MG63 (cell line): Measurements from ENCODE around the gene VIT. TPM values are rescaled to one million over a fixed set of nuclear protein-coding genes. Genes with fewer than 3 reads are reported as not detected.
A peak's percentile ranks its signal among the peaks of the same experiment; 100 is the strongest.

ENCODE experiments used
- DNase-seq: peaks from one replicate; pipeline ENCODE4 v3.0.0-alpha.2; 2020
- H3K27me3 ChIP-seq: fragments of 250-450 bp; sonication (Bioruptor Pico); 2 replicates; pipeline ENCODE4 v1.5.1; 2020; ENCODE audit warnings: mild to moderate bottlenecking, moderate library complexity
- H3K36me3 ChIP-seq: fragments of 250-450 bp; sonication (Bioruptor Pico); 2 replicates; pipeline ENCODE4 v1.5.1; 2020; ENCODE audit warnings: mild to moderate bottlenecking, moderate library complexity
- H3K4me3 ChIP-seq: fragments of 250-450 bp; sonication (Bioruptor Pico); 2 replicates; pipeline ENCODE4 v1.5.1; 2020; ENCODE audit warnings: mild to moderate bottlenecking, moderate library complexity
- H3K9me3 ChIP-seq: fragments of 250-450 bp; sonication (Bioruptor Pico); 2 replicates; pipeline ENCODE4 v1.5.1; 2020; ENCODE audit warnings: mild to moderate bottlenecking, moderate library complexity
- total RNA-seq: library from RNA; depleted of rRNA; stranded (reverse); fragments of >200 nt; shearing (Covaris generic); gene quantifications from 2 replicates; pipeline ENCODE4 v1.2.3, GENCODE V29; 2014; ENCODE audit warnings: low replicate concordance

The VIT gene
- total RNA-seq, 1 experiment from 2014 or later = 9.3 TPM

- peak; percentile 26 for DNase-seq
- Histone ChIP-seq H3K36me3 (no peaks in the 10 kb centered on the region), H3K4me3 (no peak overlapping the region), H3K27me3 (no peaks in the 10 kb centered on the region), H3K9me3 (no peaks in the 10 kb centered on the region)
These were observed 74.2 kb downstream of the VIT start for GRCh38 chr2:36770542-36771287.

- DNase-seq = no peak
- H3K27me3 ChIP-seq = no peaks in the 10 kb centered on the region
- no peaks in the 10 kb centered on the region for H3K36me3 ChIP-seq
- no peak overlapping the region for H3K4me3 ChIP-seq
- H3K9me3 ChIP-seq = no peaks in the 10 kb centered on the region
These were observed 75.2 kb downstream of the VIT start for GRCh38 chr2:36771671-36772070.

GRCh38 chr2:36773947-36774346 lies 77.4 kb downstream of the VIT start:
- H3K36me3 ChIP-seq = no peaks in the 10 kb centered on the region
- H3K4me3 ChIP-seq = no peak overlapping the region
- no peaks in the 10 kb centered on the region for H3K27me3 ChIP-seq
- no peaks in the 10 kb centered on the region for H3K9me3 ChIP-seq
- no peak for DNase-seq

GRCh38 chr2:36775261-36775660 lies 78.8 kb downstream of the VIT start:
- Histone ChIP-seq H3K4me3 (no peak overlapping the region), H3K27me3 (no peaks in the 10 kb centered on the region), H3K9me3 (no peaks in the 10 kb centered on the region), H3K36me3 (no peaks in the 10 kb centered on the region)
- DNase-seq = no peak

GRCh38 chr2:36775806-36776205 lies 79.3 kb downstream of the VIT start:
- no peak for DNase-seq
- no peak overlapping the region for H3K4me3 ChIP-seq
- no peaks in the 10 kb centered on the region for H3K9me3 ChIP-seq
- no peaks in the 10 kb centered on the region for H3K27me3 ChIP-seq
- H3K36me3 ChIP-seq = no peaks in the 10 kb centered on the region

GRCh38 chr2:36777272-36777671 lies 80.8 kb downstream of the VIT start:
- no peaks in the 10 kb centered on the region for H3K27me3 ChIP-seq
- DNase-seq = no peak
- no peak overlapping the region for H3K4me3 ChIP-seq
- no peaks in the 10 kb centered on the region for H3K36me3 ChIP-seq
- H3K9me3 ChIP-seq = no peaks in the 10 kb centered on the region

- DNase-seq = no peak
- Histone ChIP-seq H3K9me3 (no peaks in the 10 kb centered on the region), H3K36me3 (no peaks in the 10 kb centered on the region), H3K4me3 (no peak overlapping the region), H3K27me3 (no peaks in the 10 kb centered on the region)
These were observed 81.3 kb downstream of the VIT start for GRCh38 chr2:36777788-36778187.

- DNase-seq = no peak
- H3K9me3 ChIP-seq = no peaks in the 10 kb centered on the region
- no peaks in the 10 kb centered on the region for H3K36me3 ChIP-seq
- H3K4me3 ChIP-seq = no peak overlapping the region
- no peaks in the 10 kb centered on the region for H3K27me3 ChIP-seq
These were observed 83.0 kb downstream of the VIT start for GRCh38 chr2:36779462-36779861.

GRCh38 chr2:36780231-36780839 lies 83.8 kb downstream of the VIT start:
- no peaks in the 10 kb centered on the region for H3K27me3 ChIP-seq
- DNase-seq = no peak
- H3K9me3 ChIP-seq = no peaks in the 10 kb centered on the region
- H3K36me3 ChIP-seq = no peaks in the 10 kb centered on the region
- no peak overlapping the region for H3K4me3 ChIP-seq

- no peaks in the 10 kb centered on the region for H3K27me3 ChIP-seq
- no peak for DNase-seq
- no peaks in the 10 kb centered on the region for H3K9me3 ChIP-seq
- no peak overlapping the region for H3K4me3 ChIP-seq
- H3K36me3 ChIP-seq = no peaks in the 10 kb centered on the region
These were observed 85.6 kb downstream of the VIT start for GRCh38 chr2:36781907-36782720.

- H3K4me3 ChIP-seq = no peak overlapping the region
- no peak for DNase-seq
- H3K36me3 ChIP-seq = no peaks in the 10 kb centered on the region
- H3K27me3 ChIP-seq = no peaks in the 10 kb centered on the region
- no peaks in the 10 kb centered on the region for H3K9me3 ChIP-seq
These were observed 86.7 kb downstream of the VIT start for GRCh38 chr2:36783246-36783645.

GRCh38 chr2:36785179-36785795 lies 88.8 kb downstream of the VIT start:
- H3K27me3 ChIP-seq = no peaks in the 10 kb centered on the region
- DNase-seq = peak; percentile 39
- H3K36me3 ChIP-seq = no peaks in the 10 kb centered on the region
- no peak overlapping the region for H3K4me3 ChIP-seq
- no peaks in the 10 kb centered on the region for H3K9me3 ChIP-seq

- no peaks in the 10 kb centered on the region for H3K36me3 ChIP-seq
- H3K4me3 ChIP-seq = no peak overlapping the region
- no peaks in the 10 kb centered on the region for H3K9me3 ChIP-seq
- no peaks in the 10 kb centered on the region for H3K27me3 ChIP-seq
- no peak for DNase-seq
These were observed 92.8 kb downstream of the VIT start for GRCh38 chr2:36789181-36789804.

- Histone ChIP-seq H3K36me3 (no peaks in the 10 kb centered on the region), H3K27me3 (no peaks in the 10 kb centered on the region), H3K9me3 (no peaks in the 10 kb centered on the region), H3K4me3 (no peak overlapping the region)
- no peak for DNase-seq
These were observed 96.4 kb downstream of the VIT start for GRCh38 chr2:36792951-36793350.

GRCh38 chr2:36797324-36798070 lies 101.0 kb downstream of the VIT start:
- DNase-seq = no peak
- Histone ChIP-seq H3K36me3 (no peaks in the 10 kb centered on the region), H3K4me3 (no peak overlapping the region), H3K27me3 (no peaks in the 10 kb centered on the region), H3K9me3 (no peaks in the 10 kb centered on the region)

GRCh38 chr2:36798724-36799123 lies 102.2 kb downstream of the VIT start:
- no peak overlapping the region for H3K4me3 ChIP-seq

More at GRCh38 chr2:36798724-36799123, 102.2 kb downstream of the VIT start:
- Histone ChIP-seq H3K36me3 (no peaks in the 10 kb centered on the region), H3K9me3 (no peaks in the 10 kb centered on the region), H3K27me3 (no peaks in the 10 kb centered on the region)
- DNase-seq = no peak
